NOMO-1 treated with DMSO at 0.1 percent for 48 hours (cell line): ENCODE measurements around the gene RGS16.
"Not testable (repeated sequence)": the region's sequence is repeated elsewhere in the genome, so short reads cannot be mapped to it uniquely, and the experiment has no call there.

Source experiments
- DNase-seq: peaks from one replicate; lab custom pipeline; 2025; ENCODE audit not compliant: unreplicated experiment; lab: John Stamatoyannopoulos, UW

Gene RGS16, protein sequence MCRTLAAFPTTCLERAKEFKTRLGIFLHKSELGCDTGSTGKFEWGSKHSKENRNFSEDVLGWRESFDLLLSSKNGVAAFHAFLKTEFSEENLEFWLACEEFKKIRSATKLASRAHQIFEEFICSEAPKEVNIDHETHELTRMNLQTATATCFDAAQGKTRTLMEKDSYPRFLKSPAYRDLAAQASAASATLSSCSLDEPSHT

DNA sequence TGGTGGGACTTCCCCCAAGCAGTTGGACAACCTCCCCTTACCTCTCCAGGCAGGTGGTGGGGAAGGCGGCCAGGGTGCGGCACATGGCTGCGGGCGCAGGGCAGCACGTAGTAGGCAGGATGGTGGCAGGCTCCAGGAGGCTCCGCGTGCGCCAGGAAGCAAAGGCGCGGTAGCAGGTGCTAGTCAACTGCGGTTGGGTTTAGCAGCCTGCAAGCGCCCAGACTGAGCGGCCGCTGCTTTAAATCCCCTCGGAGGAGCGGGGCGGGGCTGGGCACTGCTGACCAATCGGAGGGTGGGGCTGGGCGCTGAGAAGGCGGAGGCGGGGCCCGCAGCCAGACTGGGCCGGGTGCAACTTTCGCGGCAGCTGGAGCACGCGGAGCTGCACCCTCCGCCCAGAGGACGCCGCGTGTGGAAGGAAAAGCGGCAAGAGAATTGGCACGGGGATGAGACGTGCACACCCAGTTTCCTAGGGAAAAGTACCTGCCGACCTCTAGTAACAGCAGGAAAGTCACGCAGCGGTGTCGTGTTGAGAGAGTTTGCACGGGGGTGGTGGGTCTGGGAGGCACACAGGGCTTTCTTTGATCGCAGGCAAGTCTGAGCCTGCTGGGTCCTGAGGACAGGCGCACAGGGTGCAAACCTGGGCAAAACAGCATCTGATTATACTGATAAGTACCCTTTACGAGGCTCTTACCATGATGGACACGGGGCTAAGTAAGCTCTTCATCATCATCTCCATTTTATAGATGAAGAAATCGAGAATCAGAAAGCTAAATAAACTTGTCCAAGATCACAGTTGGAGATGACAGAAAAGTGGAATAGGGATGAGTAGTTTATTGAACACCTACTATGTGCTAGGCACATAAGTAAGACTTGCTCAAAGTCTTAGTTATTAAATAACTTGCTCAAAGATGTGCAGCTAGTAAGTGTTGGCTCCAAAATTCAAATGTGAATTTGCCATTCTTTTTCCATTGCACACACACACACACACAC lies at the start of gene RGS16:
Gene RGS16 (minus strand): TSS at position 215 of the 990 bp plus-strand sequence. CDS start 130 bp downstream, at position 85.
- peak; percentile 81 for DNase-seq

DNA sequence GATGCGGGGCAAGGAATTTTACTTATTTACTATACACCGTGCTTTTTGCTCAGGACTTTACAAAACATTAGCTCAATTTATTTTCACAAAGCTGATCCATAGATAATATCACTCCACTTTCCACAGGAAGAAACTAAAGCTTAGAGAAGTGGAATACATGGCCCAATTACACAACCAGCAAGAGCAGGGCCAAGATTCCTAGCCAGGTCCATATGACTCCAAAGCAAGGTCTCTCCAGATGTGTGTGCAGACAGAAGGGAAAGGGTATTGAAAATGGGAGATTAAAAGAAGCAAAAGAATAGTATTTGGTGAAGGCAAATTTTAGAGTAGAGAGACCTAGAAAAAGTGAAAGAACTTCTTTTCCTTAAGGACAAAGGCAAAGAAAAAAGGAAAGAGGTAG lies 49.8 kb upstream of the RGS16 start:
- no peak for DNase-seq

DNA sequence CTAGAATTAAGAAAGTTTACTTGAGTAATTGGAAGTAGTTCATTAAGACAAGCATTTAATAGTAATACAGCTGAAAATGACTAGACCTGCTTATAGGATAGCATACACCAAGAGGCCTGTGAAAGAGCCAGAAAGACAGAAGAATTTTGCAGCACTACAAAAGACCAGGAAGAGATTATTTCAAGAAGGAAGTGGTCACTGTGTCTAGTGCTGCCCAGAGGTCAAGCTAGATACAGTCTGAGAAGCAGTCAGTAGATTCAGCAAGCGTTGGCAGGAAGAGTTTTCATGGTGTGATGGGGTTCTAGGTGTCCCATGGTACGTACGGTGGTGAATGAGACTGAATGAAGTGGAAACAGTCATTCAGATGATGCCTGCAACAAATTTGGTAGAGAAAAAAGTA lies 48.7 kb upstream of the RGS16 start:
- DNase-seq, result no peak

DNA sequence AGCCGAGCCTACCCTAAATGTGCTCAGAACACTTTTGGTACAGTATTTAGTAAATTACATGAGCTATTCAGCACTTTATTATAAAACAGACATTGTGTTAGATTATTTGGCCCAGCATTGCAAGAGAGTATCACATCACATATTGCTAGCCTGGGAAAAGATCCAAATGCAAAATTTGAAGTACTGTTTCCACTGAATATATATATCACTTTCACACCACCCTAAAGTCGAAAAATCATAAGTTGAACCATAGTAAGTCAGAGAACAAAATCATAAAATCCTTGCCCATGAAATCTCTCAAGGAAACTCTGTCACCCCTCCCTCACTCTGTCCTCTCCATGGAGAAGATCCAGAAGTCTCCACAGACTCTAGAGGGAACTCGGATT lies 47.1 kb upstream of the RGS16 start:
- no peak for DNase-seq

DNA sequence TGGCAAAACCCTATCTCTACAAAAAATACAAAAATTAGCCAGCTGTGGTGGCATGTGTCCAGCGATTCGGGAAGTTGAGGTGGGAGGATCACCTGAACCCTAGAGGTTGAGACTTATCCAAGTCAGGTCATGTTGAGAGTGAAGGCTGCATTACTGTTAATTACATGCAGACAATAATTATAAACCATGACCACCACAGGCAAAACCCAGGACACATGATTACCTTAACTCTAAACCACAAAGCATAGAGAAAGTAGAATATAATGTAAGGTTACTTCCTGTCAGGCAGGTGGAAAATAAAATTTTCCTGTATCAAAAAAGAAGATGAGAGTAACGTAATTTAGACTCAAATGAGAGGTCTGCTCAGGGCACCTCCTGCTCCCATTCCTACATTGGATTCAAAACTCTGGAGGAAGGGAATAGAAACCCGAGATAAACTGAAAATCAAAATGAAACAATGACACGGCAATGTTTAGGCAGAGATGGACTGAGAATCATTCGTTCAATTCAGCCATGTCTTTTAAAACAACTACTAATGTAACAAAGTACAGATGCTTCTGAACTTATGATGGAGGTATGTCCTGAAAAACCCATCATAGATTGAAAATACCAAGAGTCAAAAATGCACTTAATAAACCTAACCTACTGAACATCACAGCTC lies 46.6 kb upstream of the RGS16 start:
- DNase-seq, result no peak

DNA sequence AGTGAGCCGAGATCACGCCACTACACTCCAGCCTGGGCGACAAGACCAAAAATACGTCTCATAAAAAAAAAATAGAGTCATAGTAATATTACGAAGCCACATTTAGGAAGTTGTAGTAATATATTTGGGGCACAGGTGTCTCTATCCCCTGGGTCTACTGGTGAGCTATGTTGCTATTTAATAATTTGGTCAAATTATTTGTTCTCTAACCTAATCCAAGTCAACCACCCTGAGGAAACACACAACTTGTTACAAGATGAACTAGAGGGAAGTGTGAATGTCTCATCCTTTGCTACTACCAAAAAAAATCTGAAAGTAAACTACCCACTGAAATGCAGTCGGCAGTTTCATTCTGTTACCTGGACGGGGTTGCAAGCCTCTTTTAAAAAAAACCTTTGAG lies 44.9 kb upstream of the RGS16 start:
- DNase-seq, result no peak

DNA sequence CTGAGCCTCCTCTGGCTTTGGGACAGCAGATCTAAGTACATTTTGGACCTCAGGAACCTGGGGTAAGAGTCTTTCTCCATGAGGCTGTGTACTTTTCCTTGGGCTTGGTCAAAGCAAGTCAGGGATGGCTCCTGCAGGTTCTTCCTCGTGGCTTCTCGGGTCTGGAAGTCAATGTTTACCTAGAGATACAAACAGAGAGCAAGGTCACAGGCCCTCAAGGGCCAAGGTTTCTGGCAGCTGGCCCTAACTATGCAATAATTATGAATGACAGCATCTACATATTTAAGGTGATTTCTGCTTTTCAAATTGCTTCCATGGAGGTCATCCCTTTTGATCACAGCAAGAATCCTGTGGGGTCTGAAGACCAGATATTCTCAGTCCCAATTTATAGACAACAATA lies 42.5 kb upstream of the RGS16 start:
- no peak for DNase-seq

DNA sequence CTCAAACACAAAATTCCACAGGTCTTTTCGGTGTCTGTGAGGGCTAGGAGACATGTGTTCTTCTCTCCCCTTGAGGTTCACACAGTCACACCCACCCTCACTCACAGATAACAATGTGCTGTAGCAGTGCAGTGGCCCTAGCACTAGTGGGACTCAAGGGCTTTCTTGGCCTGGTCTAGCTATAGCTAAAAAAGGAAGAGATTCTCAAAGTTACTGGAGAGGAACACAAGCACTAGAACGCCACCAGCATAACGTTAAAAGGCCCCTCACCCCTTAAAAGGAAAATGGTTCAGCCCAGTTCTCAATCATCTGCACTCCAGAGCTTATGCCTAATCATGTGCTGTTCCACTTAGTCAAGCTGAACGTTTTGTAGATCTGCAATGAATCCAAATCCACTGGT lies 40.7 kb upstream of the RGS16 start:
- DNase-seq, result no peak

DNA sequence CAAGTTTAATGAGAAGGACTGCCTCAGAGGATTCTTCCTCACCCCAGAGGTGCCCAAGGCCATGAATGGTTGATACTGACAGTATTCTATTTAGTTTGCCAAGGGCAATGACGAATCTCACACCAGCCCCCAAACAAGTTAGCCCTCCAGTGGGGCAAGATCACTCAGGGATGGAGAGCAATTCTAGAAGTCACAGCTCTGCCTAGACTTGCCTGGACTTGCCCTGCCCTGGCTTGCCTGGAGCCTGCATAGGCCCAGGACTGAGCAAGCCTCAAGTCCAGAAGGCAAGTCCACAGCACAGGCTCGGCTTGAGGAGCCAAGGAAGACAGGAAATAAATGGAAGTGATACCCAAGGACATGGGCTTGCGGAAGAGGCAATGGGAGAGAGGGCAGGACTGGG lies 39.5 kb upstream of the RGS16 start:
- no peak for DNase-seq

DNA sequence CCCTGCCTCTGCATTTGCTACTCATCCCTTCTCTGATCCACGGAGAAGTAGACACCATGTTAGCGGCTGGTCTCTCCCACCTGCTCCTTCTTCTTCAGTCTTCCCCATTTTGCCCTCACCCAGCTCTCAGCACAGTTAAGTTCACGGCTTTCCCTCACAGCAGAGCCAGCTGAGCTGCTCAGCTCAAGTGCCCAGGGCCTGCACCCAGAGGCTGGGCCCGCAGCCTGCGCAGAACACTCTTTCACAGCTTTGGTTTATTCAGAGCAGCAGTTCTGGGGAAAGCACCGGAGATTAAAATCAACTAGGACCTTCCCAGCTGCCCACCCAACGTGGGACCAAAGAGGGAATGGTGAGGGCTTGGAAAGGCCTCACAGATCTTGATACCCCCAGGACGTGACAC lies 38.3 kb upstream of the RGS16 start:
- DNase-seq, result no peak

DNA sequence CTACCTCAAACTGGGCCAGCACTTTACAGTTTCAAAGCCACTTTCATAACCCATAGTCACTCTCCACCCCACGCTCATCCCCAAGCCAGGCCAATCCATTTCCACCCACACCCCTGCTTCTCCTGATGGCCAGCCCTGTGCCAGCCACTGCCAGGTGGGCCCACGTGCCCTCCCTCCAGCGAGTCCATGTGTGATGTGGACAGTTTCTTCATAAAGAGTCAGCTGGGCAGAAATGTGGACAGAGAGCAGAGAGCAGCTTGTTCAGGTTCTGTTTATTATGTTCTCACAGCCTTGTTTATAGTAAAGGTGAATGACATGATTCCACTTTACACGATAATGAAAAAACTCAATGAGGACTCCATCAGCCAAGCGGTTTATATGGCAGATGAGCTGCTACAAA lies 37.4 kb upstream of the RGS16 start:
- no peak for DNase-seq

DNA sequence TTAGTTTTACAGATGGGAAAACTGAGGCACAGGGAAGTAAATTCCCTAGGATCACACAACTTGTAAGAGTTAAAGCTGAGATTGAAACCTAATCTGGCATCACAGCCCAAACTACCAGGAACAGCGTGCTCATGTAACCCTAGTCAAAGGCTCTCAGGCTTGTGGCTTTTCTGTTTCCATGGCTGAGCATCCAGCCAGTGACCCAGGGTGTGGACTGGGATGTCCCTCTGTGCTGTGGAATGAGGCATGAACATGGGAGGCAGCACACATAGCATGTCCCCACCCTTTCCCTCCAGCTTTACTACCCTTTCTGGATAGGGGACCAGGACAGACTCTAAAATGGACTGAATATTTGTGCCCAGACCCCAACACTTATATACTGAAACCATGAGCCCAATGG lies 35.1 kb upstream of the RGS16 start:
- DNase-seq, result no peak

DNA sequence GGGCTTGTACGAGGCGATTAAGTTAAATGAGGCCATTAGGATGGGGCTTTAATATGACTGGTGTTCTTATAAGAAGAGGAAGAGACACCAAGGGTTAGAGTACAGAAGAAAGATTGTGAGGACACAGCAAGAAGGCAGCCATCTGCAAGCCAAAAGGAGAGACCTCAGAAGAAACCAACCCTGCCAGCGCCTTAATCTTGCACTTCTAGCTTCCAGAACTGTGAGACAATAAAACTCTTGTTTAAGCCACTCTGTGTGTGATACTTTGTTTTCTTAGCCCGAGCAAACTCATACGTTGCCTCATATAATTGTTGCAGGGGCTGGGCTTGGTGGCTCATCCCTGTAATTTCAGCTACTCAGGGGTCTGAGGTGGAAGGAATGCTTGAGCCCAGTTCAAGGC lies 33.6 kb upstream of the RGS16 start:
- no peak for DNase-seq

DNA sequence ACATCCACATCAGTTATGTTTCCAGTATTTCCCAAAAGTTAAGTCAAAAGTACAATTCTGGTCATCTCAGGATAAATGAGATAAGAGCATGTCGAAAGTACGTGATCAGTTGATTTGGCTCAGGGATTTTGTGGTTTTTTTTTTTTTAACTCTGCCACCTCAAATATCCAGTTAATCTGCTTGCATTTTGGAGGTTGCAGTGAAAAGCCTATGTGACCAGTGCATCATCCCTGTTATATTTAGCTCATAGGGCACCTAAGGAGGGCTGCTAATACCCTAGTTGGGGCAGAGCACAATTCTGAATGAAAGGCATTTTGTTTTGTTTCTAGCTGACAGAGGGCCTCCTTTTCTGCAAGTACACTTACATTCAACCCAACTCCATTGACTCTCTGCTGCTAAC lies 31.7 kb upstream of the RGS16 start:
- DNase-seq, result no peak

DNA sequence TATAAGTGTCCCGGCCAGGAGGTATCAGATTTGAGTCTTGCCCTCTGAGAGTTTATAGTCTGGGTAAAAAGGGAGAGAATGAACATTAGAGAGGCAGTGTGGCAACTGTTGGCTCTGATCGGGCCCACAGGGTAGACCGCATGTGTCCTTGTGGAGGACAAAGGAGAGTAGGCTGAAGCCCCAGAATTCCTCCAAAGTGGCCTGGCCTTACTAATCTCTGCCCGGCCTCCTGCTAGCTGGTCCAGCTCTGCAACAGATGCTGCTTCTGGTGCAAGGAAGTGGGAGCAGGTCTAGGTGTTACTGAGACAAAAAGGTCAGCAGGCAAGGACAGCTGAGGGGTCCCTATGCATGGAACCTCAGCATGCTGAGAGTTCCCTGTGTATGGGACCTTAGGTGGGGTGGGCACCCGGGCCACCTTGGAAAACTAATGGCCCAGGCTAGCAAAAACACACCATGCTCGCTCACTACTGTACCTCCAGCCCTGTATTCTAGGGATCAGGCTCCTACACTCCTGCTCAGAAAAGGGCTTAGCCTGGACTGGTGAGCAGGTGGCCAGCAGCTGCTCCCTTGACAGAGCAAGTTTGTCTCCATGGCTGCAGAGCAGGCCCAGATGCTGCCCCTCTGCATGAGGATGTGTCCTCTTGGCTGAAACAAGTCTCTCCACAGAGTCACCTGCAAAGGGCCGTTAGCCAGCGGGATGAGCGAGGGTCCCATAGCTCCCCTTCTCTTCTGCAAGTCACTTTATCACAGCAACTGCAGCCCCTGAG lies 30.3 kb upstream of the RGS16 start:
- DNase-seq, result no peak

DNA sequence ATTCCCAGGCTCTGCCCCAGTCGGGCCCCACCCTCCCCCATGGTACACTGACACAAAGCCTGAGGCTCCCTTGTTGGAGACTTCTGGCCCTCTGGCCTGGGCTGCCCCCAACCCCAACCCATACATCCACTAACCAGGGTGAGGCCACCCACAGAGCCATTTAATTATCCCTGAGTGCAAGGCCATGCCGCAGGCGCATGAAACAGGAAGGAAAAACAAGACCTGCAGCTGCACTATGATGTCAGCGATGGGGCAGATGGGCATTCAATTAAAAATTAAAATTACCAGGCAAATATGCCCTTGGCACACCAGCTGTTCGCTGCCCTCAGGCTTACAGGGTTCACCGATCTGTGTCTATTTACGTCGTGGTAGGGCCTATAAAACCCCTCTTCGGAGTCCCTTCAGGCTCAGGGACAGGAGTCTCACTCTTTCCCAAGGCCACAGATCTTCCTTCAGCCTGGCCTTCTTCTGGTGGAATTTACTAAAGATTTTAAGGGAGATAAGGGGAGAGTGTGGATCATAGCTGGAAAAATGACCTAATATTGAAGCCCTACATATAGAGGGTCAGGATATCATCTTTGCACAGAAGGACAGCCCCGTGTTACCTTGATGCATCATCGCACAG lies 29.6 kb upstream of the RGS16 start:
- DNase-seq, result no peak

DNA sequence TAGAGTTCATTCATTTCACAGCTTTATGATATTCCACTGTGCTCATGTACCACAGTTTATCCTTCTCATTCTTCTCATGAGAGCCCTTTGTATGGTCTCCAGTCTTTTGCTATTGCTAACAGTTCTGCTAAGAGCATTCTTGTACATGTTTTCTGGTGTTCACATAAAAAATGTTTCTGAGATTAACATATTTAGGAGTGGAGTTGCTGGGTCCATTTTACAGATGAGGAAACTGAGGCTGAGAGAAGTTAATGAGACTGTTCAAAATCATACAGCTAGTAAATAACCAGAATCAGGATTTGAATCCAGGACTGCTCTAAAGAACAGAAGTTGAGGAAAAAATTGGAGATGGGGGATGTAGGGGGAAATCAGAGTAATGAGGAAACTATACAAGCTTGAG lies 28.8 kb upstream of the RGS16 start:
- DNase-seq, result no peak

DNA sequence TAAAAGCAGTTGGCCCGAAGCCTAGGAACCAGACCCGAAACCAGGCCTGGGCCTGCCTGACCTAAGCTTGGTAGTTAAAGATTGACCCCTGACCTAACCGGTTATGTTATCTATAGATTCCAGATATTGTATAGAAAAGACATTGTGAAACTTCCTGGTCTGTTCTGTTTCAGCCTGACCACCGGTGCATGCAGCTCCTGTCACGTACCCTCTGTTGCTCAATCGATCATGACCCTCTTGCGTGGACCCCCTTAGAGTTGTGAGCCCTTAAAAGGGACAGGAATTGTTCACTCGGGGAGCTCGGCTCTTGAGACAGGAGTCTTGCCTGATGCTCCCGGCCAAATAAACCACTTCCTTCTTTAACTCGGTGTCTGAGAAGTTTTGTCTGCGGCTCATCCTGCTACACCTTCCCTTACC lies 28.3 kb upstream of the RGS16 start:
- DNase-seq, result not testable (repeated sequence)

DNA sequence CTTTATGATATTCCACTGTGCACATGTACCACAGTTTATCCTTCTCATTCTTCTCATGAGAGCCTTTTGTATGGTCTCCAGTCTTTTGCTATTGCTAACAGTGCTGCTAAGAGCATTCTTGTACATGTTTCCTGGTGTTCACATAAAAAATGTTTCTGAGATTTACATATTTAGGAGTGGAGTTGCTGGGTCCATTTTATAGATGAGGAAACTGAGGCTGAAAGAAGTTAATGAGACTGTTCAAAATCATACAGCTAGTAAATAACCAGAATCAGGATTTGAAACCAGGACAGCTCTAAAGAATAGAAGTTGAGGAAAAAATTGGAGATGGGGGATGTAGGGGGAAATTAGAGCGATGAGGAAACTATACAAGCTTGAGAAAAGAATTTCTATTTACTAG lies 27.8 kb upstream of the RGS16 start:
- no peak for DNase-seq

DNA sequence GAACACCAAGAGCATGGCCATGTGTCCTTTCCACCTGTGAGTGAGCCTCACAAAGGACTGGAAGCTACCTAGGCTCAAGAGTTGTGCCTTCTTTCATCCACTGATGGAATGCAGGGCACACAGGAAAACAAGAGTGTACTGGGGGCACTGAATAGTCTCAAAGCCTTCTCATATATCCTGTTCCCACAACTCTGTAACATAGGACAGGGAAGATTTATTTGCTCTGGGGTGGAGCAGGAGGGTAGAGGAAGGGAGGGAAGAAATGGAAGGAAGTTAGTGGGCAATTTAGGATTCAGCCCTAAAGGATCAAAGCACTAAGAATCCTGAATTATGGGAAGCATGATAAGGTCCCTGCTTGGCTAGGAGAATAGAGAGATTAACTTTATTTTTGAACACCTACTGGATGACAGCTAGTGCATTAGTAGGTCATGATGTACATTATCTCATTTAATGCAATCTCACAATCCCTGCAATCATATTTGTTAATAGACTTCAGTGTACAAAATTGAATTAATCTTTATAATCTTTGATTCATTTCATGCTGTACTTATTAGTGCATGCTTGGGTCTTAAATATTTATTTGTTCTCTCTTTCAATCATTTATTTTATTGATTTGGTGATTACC lies 27.0 kb upstream of the RGS16 start:
- DNase-seq, result no peak
